Inferior parietal cortex (tissue), 1 donor: ENCODE results near the gene KIR3DL2.
"Not testable (repeated sequence)": the region's sequence is repeated elsewhere in the genome, so short reads cannot be mapped to it uniquely, and the experiment has no call there.

Experiments used
- DNase-seq: peaks from one replicate; pipeline ENCODE4 v3.0.0-alpha.2; 2016; ENCODE audit errors: extremely low spot score

The KIR3DL2 gene

DNA sequence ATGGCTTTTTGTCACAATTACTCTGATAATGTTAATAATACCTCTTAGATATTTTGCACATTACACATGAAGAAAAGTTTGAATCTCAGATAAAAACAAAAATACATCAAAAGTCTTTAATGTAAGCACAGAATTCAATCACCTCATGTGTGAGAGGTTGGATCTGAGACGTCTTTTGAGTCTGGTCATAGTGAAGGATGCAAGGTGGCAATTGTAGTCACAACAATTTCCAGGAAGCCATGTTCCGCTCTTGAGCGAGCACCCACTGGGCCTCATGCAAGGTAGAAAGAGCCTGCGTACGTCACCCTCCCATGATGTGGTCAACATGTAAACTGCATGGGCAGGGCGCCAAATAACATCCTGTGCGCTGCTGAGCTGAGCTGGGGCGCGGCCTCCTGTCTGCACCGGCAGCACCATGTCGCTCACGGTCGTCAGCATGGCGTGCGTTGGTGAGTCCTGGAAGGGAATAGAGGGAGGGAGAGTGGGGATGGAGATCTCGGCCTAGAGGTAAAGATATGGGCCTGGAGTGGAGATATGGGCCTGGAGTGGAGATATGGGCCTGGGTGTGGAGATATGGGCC, at the start of gene KIR3DL2:
TSS of gene KIR3DL2 (plus strand) at position 383 of the 580 bp plus-strand sequence. CDS start at position 416, 33 bp downstream.
- DNase-seq, result not testable (repeated sequence)

DNA sequence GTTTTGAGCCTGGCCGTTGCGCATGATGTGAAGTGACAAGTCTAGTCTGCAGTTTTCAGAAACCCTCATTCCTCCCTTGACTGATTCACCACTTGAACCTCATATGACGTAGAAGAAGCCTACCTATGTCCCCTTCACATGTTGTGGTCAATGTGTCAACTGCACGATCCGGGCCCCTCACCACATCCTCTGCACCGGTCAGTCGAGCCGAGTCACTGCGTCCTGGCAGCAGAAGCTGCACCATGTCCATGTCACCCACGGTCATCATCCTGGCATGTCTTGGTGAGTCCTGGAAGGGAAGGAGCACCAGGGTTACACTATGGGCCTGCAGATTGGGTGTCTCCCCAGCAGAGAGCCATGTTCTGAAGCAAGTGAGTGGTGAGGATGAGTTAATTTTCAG, 46.8 kb upstream of the KIR3DL2 start, which contains the start of gene KIR2DL4:
TSS of gene KIR2DL4 (plus strand) at position 201 of the 400 bp plus-strand sequence. CDS start at position 243, 42 bp downstream.
- no peak for DNase-seq

DNA sequence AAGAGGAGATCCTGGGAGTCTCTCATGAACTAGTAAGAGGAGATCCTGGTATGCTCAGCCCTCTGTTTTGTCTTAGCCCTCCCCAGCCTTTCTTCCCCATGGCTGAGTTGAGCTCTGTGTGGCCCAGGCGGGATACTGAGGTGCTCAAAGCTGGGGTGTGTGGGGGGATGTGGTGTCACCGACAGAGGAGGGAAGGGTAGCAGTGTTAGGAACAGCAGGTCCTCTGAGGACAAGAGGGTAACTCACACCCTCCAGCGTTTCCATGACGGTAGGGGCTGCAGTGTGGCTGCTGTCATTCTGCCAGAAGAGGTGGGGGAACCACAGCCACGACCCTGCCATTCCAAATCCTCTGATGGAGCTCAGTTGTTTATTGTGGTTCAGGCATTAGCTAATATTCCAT, 46.1 kb upstream of the KIR3DL2 start:
- no peak for DNase-seq

DNA sequence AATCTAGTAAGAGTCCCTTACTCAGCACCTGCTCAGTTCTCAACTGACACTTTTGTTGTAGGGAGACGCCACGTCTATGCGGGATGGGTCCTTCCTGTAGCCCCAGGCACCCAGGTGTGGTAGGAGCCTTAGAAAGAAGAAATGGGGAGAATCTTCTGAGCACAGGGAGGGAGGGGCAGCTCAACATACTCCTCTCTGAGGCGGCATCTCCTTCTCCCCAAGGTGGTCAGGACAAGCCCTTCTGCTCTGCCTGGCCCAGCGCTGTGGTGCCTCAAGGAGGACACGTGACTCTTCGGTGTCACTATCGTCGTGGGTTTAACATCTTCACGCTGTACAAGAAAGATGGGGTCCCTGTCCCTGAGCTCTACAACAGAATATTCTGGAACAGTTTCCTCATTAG, 45.7 kb upstream of the KIR3DL2 start:
- no peak for DNase-seq

DNA sequence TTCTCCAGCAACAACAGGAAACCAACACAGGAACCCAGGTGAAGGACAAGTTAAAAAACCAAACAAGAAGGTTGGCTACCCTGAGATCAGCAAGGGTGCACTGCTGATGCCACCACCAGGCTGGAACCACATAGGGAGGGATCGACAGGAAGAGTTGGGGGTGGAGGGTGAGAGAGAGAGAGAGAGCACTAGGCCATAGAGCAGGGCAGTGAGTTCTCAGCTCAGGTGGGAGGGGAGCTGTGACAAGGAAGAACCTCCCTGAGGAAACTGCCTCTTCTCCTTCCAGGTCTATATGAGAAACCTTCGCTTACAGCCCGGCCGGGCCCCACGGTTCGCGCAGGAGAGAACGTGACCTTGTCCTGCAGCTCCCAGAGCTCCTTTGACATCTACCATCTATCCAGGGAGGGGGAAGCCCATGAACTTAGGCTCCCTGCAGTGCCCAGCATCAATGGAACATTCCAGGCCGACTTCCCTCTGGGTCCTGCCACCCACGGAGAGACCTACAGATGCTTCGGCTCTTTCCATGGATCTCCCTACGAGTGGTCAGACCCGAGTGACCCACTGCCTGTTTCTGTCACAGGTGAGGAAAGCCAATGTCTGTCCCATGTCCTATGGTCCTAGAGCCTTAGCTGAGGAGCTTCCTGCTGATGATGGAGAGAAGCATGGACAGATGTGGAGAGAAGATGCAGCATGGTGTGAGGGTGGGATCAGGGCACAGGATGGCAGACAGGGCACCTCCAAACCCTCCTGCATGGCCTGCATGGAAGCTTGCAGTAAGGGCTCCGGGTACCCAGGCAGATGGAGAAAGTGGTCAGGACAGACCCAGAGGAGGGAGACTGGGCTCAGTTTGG, 44.4 kb upstream of the KIR3DL2 start:
- no peak for DNase-seq

DNA sequence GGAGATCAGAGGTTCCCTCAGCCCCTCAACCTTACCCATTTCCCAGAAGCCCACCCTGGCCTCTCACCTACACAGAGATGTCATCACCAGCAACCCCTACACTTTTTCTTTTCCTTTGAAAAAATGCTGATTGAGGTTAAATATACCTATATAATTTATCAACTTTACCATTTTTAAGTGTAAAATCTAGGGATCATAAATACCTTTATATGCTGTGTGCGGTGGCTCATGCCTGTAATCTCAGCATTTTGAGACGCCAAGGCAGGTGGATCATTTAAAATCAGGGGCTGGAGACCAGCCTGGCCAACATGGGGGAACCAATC, 43.8 kb upstream of the KIR3DL2 start:
- no peak for DNase-seq

DNA sequence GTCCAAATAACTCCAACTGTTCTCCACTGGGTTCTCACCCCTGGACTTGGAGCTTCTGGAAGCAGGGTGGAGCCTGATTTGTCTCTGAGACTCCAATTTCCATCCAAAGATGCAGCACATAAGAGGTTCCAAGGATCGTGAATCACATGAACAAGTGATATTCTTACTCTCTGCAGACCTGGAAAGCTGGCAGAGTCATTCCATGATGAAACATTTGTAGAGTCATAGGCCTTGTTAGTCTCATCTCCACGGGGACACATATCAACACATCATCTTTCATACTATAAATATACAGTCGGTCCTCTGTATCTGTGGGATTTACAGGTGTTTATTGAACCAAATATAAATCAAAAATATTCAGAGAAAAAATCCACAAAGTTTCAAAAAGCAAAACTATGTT, 35.7 kb upstream of the KIR3DL2 start:
- DNase-seq, result not testable (repeated sequence)

DNA sequence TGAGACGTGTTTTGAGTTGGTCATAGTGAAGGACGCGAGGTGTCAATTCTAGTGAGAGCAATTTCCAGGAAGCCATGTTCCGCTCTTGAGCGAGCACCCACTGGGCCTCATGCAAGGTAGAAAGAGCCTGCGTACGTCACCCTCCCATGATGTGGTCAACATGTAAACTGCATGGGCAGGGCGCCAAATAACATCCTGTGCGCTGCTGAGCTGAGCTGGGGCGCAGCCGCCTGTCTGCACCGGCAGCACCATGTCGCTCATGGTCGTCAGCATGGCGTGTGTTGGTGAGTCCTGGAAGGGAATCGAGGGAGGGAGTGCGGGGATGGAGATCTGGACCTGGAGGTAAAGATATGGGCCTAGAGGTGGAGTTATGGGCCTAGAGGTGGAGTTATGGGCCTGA, 34.0 kb upstream of the KIR3DL2 start, which contains the start of gene KIR3DL1:
TSS of gene KIR3DL1 (plus strand) at position 218 of the 400 bp plus-strand sequence.
- not testable (repeated sequence) for DNase-seq

DNA sequence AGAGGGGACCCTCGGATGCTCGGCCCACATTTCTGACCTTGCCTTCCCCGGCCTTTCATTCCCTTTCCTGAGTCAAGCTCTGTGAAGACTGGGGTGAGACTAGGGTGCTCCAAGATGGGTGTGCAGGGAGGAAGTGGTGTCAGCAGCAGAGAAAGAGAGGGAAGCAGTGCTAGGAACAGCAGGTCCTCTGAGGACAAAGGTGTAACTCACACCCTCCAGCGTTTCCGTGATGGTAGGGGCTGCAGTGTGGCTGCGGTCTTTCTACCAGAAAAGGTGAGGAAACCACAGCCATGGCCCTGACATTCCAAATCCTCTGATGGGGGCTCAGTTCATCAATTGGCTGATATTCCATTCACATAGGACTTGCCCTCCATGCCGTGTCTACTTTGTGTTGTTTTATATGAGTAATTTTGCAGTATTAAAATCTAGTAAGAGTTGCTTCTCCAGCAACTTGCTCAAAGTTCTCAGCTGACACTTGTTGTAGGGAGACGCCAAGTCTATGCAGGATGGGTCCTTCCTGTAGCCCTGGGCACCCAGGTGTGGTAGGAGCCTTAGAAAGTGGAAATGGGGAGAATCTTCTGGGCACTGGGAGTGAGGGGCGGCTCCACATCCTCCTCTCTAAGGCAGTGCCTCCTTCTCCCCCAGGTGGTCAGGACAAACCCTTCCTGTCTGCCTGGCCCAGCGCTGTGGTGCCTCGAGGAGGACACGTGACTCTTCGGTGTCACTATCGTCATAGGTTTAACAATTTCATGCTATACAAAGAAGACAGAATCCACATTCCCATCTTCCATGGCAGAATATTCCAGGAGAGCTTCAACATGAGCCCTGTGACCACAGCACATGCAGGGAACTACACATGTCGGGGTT, 32.3 kb upstream of the KIR3DL2 start:
- DNase-seq, result no peak

DNA sequence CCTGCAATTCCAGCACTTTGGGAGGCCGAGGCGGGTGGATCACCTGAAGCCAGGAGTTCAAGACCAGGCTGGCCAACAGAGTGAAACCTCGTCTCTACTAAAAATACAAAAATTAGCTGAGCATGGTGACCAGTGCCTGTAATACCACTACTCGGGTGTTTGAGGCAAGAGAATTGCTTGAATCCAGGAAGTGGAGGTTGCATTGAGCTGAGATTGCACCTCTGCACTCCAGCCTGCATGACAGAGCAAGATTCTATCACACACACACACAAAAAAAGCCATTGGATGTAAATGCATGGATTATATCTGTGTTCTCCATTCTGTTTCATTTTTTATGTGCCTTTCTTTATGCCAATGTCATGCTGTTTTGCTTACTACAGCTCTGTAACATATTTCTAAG, 25.8 kb upstream of the KIR3DL2 start:
- not testable (repeated sequence) for DNase-seq

DNA sequence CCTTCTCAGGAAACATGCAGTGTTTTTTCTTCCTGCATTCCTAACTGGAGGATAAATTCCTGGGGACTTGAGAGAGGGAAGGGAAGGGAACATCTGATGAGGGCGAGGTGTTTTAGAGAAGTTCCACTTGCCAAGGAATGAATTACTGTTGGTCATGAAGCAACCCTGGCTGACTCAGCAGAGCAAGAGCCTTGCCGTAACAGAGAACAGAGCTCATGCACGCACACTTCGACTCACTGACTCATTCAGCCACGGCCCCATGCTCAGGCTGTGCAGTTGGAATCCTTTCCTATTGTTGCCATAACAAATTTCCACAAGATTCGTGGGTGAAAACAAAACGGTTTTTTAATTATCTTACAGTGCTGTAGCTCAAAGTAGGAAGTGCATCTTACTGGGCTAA, 24.9 kb upstream of the KIR3DL2 start:
- DNase-seq, result not testable (repeated sequence)

DNA sequence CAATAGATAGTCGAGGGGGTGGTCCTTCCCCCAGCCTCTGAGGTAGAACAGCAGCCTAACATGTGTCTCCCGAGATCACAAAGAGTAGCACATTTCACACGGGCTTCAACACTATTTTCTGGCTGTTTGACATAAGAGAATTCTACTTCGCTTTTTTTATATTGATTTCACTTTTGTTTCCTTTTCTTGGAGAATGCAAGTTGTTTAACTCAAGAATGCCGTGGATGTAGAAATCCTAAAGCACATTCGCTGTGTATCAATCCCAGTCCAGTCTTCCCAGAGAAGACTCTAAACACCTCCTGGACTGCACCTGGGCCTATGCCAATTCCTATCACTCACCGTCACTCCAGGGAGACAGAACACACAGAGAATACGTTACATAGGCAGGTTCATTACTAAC, 22.2 kb upstream of the KIR3DL2 start:
- DNase-seq, result not testable (repeated sequence)

DNA sequence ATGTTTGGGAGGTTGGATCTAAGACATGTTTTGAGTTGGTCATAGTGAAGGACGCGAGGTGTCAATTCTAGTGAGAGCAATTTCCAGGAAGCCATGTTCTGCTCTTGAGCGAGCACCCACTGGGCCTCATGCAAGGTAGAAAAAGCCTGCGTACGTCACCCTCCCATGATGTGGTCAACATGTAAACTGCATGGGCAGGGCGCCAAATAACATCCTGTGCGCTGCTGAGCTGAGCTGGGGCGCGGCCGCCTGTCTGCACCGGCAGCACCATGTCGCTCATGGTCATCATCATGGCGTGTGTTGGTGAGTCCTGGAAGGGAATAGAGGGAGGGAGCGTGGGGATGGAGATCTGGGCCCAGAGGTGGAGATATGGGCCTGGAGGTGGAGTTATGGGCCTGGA, 17.7 kb upstream of the KIR3DL2 start, which contains the start of gene KIR2DS4:
TSS of gene KIR2DS4 (plus strand) at position 181 of the 400 bp plus-strand sequence.
- not testable (repeated sequence) for DNase-seq

DNA sequence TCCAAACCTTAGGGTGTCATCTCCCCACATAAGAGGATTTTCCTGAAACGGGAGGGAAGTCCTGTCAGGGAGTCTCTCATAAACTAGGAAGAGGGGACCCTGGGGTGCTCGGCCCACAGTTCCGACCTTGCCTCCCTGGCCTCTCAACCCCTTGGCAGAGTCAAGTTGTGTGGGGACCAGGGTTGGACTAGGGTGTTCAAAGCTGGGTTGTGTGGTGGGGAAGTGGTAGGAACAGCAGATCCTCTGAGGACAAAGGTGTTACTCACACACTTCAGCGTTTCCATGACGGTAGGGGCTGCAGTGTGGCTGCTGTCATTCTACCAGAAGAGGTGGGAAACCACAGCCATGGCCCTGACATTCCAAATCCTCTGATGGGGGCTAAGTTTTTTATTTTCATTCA, 15.1 kb upstream of the KIR3DL2 start:
- not testable (repeated sequence) for DNase-seq

DNA sequence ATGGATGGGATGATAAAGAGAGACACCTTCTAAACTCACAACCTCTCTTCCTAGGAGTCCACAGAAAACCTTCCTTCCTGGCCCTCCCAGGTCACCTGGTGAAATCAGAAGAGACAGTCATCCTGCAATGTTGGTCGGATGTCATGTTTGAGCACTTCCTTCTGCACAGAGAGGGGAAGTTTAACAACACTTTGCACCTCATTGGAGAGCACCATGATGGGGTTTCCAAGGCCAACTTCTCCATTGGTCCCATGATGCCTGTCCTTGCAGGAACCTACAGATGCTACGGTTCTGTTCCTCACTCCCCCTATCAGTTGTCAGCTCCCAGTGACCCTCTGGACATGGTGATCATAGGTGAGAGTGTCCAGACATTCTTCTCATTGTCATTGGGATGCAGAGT, 12.7 kb upstream of the KIR3DL2 start:
- DNase-seq, result not testable (repeated sequence)

DNA sequence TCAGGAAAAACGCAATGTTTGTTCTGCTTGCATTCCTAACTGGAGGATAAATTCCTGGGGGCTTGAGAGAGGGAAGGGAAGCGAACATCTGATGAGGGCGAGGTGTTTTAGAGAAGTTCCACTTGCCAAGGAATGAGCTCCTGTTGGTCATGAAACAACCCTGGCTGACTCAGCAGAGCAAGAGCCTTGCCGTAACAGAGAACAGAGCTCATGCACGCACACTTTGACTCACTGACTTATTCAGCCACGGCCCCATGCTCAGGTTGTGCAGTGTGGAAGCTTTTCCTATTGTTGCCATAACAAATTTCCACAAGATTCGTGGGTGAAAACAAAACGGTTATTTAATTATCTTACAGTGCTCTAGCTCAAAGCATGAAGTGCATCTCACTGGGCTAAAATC, 7.1 kb upstream of the KIR3DL2 start:
- DNase-seq, result not testable (repeated sequence)

DNA sequence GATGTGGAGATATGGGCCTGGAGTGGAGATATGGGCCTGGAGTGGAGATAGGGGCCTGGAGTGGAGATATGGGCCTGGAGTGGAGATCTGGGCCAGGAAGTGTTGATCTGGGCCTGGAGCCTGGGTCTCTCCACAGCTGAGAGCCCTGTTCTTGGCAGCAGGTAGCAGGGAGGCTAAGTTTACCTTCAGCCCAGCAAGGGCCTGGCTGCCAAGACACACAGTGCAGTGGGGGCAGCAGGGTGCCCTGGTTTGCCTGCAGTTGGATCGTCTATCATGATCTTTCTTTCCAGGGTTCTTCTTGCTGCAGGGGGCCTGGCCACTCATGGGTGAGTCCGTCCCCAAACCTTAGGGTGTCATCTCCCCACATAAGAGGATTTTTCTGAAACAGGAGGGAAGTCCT, 687 bp downstream of the KIR3DL2 start:
- no peak for DNase-seq

DNA sequence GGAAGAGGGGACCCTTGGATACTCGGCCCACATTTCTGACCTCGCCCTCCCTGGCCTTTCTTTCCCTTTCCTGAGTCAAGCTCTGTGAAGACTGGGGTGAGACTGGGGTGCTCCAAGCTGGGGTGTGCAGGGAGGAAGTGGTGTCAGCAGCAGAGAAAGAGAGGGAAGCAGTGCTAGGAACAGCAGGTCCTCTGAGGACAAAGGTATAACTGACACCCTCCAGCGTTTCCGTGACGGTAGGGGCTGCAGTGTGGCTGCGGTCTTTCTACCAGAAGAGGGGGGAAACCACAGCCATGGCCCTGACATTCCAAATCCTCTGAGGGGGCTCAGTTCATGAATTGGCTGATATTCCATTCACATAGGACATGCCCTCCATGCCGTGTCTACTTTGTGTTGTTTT, 1.1 kb downstream of the KIR3DL2 start:
- DNase-seq, result no peak

DNA sequence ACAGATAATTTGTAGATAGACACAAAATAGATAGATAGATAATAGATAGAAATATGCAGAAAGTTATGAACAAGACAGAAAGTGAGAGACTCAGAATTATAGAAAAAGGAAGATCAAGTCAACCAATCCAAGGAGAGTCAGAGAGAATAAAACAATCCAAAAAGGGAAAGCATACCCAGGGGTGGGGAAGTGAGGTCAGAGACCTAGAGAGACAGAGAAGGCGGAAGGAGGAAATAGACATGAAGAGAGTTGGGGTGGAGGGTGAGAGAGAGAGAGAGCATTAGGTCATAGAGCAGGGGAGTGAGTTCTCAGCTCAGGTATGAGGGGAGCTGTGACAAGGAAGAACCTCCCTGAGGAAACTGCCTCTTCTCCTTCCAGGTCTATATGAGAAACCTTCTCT, 5.0 kb downstream of the KIR3DL2 start:
- DNase-seq, result not testable (repeated sequence)

DNA sequence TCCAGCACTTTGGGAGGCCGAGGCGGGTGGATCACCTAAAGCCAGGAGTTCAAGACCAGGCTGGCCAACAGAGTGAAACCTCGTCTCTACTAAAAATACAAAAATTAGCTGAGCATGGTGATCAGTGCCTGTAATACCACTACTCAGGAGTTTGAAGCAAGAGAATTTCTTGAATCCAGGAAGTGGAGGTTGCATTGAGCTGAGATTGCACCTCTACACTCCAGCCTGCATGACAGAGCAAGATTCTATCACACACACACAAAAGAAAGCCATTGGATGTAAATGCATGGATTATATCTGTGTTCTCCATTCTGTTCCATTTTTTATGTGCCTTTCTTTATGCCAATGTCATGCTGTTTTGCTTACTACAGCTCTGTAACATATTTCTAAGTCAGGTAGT, 8.2 kb downstream of the KIR3DL2 start:
- not testable (repeated sequence) for DNase-seq

DNA sequence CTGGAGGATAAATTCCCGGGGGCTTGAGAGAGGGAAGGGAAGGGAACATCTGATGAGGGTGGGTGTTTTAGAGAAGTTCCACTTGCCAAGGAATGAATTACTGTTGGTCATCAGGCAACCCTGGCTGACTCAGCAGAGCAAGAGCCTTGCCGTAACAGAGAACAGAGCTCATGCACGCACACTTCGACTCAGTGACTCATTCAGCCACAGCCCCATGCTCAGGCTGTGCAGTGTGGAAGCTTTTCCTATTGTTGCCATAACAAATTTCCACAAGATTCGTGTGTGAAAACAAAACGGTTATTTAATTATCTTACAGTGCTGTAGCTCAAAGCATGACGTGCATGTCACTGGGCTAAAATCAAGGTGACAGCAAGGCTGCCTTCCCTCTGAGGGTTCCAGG, 9.2 kb downstream of the KIR3DL2 start:
- not testable (repeated sequence) for DNase-seq

DNA sequence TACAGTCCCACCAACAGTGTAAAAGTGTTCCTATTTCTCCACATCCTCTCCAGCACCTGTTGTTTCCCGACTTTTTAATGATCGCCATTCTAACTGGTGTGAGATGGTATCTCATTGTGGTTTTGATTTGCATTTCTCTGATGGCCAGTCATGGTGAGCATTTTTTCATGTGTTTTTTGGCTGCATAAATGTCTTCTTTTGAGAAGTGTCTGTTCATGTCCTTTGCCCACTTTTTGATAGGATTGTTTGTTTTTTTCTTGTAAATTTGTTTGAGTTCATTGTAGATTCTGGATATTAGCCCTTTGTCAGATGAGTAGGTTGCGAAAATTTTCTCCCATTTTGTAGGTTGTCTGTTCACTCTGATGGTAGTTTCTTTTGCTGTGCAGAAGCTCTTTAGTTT, 13.2 kb downstream of the KIR3DL2 start:
- DNase-seq, result not testable (repeated sequence)
